GM12875 (cell line): ENCODE measurements around the gene EMID1.

ENCODE experiments used
- H3K4me3 ChIP-seq: one replicate; pipeline ENCODE4 v1.5.1; 2011; ENCODE audit warnings: low read depth, low read length, control low read depth
- TF ChIP-seq, protein P1 (sequence below): IDR thresholded peaks from 2 replicates; pipeline ENCODE4 v1.5.1; 2011; ENCODE audit warnings: low read depth, mild to moderate bottlenecking, control low read depth, inconsistent platforms, low read length, moderate library complexity, borderline replicate concordance; ENCODE audit not compliant: insufficient read depth

The EMID1 gene

DNA sequence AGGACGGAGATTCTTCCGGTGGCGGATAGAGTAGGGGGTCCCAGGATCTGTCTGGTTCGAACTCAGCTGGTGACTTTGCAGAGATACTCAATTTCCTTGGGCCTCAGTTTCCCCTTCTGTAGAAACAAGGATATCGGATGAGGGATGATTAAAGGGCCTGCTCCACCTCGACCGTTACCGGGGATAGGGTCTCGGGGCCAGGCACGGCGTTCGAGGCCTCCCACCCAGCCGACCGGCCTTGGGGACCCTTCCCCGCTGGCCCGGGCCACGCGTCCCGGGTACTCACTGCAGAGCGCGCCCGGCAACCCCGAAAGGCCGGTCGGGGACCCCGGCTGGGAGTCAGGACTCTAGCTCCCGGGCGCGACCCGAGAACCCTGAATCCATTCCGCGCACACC is 61.8 kb downstream of the EMID1 start:
- TF ChIP-seq, protein P1, sequence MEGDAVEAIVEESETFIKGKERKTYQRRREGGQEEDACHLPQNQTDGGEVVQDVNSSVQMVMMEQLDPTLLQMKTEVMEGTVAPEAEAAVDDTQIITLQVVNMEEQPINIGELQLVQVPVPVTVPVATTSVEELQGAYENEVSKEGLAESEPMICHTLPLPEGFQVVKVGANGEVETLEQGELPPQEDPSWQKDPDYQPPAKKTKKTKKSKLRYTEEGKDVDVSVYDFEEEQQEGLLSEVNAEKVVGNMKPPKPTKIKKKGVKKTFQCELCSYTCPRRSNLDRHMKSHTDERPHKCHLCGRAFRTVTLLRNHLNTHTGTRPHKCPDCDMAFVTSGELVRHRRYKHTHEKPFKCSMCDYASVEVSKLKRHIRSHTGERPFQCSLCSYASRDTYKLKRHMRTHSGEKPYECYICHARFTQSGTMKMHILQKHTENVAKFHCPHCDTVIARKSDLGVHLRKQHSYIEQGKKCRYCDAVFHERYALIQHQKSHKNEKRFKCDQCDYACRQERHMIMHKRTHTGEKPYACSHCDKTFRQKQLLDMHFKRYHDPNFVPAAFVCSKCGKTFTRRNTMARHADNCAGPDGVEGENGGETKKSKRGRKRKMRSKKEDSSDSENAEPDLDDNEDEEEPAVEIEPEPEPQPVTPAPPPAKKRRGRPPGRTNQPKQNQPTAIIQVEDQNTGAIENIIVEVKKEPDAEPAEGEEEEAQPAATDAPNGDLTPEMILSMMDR: no peak
- H3K4me3 ChIP-seq: peak overlapping the region; percentile 92

DNA sequence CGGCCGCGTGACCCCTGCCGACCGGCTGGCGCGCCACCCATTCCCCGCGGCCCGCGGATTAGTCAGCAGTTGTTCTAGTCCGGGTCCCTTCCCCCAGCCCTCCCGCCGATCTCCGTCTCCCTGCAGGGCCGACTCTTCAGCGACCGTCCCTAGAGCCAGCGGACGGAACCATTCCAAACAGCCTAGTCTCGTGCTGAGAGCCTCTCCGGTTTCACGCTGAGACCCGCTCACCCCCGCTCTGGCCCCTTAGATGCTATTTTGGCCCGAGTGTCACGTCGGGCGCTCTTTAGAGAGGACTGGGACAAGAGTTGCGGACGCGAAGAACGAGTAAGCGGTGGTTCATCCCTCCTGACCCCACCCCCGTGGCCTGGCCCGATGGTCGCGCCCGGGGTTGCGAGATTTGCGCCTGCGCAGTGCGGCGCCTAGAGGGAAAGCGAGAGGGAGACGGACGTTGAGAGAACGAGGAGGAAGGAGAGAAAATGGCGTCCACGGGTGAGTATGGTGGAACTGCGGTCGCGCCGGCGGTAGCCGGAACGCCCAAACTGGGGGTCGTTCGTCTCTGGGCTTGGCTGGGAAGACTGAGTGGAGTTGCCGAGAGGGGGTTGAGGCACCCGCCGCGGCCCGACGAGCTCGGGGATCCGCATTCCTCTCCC is 62.3 kb downstream of the EMID1 start, which contains the start of the genes EWSR1 and RHBDD3:
EWSR1 (plus strand) TSS at position 411 of the 653 bp plus-strand sequence; CDS start at position 480, 69 bp downstream.
RHBDD3 (minus strand) TSS at position 124 of the 653 bp plus-strand sequence. CDS start 2,355 bp downstream, outside the sequence.
- peak within 1 kb of the TSS; percentile 92 for H3K4me3 ChIP-seq
- TF ChIP-seq, protein P1: no peak

DNA sequence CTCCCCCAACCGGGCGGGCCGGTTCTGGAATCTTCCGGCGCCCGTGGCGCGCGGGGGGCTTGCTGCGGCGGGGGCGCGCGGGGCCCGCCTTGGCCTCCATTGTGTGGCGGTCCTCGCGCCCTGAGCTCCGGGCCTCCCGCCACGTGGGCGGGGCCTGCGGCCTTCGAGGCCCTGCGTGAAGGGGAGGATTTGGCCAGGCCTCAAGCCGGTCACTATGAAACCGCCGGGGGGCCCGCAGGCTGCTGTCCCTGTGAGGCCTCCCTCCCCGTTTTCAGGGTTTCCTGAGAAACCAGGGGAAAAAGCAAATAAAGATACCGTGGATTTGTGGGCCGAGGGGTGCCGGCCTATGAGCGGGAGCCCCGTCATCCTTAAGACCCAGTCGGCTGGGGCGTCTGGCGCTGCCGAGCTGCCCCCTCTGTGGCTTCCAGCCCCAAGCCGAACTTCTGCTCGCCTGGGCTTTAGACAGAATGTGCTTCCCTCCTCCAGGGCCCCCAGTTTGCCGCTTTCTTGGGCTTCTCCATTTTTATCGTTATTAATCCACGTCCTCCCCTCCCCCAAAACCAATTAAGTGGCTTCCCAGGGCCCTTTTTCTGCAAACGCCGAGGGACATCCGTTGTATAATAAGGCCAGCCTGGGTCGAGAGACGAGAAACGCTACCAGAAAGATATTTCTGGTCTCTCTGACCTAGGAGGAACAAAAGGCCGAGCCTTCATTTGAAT is 63.0 kb downstream of the EMID1 start:
- H3K4me3 ChIP-seq: peak overlapping the region; percentile 92
- TF ChIP-seq, protein P1: no peak

DNA sequence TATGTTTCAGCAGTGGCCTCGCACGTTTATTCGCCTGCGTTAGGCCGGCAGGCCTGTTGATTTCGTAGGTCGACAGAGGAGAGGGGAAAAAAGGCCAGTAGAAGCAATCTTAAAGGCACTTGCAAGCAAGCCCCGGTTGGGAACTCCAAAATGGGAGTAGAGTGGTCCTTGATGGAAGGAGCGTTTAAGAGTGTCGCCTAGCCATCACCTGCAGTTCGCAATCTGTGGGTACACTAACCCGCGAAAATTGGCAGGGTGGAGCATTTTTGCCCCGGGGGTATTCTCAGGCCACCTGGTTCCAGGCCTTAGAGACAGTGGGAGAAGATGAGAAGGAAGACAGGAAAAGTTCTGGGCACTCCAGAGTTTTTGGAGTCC is 63.5 kb downstream of the EMID1 start:
- peak overlapping the region; percentile 92 for H3K4me3 ChIP-seq
- TF ChIP-seq, protein P1: no peak

DNA sequence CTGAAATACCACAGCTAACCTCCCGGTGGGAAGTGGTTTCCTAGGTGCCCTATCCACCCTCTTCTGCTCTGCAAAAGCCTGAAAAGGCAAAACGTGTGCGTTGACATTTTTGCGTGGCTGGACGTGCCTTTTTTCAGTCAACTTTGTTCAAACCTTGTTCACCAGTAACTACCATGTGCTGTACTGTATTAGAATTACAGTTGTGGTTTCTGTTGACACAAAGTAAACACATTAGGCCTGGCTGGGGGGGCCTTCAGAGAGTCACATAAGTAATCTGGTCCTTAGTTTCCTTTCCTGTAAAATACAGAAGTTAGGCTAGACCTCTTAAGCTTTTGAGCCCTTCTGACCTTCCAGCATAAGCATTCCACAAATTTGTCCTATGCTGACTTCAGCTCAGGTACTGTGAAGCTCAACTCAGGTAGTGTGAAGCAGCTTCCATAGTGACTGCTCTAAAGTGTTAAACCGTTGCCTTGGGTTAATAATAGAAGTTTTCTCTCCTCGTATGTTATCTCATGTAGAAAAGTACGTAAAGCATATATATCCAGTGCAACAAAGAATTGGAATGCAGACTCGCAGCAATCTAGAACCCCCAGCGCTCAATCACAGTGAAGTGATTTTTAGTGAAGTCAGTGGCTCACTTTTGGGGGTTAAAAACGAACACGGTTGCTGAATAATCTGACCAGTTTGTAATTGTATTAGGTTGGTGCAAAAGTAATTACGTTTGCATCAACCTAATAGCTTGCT is 64.2 kb downstream of the EMID1 start:
- TF ChIP-seq, protein P1: no peak

DNA sequence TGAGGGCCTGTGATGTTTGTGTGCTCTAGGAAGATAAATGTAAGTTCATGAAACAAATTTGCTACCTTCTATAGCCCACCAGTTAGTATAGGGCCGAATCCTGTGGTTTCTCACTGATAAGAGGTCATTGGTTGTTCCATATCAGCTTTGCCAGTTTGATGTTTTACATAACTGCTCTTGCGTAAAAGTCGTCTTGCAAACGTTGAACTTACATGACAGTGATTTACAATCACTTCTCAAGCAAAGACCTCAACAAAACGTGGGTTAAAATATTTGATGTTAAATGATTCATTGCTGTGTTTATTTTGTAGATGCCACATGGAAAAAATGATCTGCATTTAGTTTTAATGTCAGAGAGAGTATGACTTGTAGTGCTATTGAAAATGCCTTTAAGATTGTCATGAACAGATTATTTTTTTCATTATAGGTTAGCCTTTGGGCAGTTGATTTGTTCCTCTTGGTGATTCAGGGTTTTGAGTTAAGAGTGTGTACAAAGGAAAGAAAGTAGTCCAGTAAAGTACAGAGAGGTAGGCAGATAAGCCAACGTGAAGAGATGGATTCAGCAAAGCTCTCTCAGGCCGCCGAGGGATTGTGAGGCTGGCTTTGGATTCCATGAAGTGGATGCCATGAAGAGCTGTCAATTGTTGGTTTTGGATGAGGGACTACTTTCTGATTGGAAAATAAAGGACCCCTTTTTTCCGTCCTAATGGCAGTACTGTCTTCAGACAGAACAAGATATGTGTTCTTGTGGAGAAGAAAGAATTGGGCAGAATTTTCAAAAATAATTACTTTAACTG is 65.0 kb downstream of the EMID1 start:
- TF ChIP-seq, protein P1: no peak
- H3K4me3 ChIP-seq: peak overlapping the region; percentile 17

More for the DNA sequence above, 64.2 kb downstream of the EMID1 start:
- H3K4me3 ChIP-seq: peak overlapping the region; percentile 92
